ENCODE measurements around the gene PFKFB1.
"Not testable (repeated sequence)": the region's sequence is repeated elsewhere in the genome, so short reads cannot be mapped to it uniquely, and the experiment has no call there.

The PFKFB1 gene

GRCh38 chrX:54992911-54993622 lies 921 bp downstream of the PFKFB1 start:
- DNase-seq, result no peak

- DNase-seq, result no peak
Observed at GRCh38 chrX:54991706-54992105, 2.3 kb downstream of the PFKFB1 start.

- DNase-seq, result not testable (repeated sequence)
Observed at GRCh38 chrX:54983306-54983705, 10.7 kb downstream of the PFKFB1 start.

GRCh38 chrX:54980334-54980733 lies 13.7 kb downstream of the PFKFB1 start:
- no peak for DNase-seq

- DNase-seq, result no peak
Observed at GRCh38 chrX:54979432-54979831, 14.6 kb downstream of the PFKFB1 start.

- DNase-seq, result no peak
Observed at GRCh38 chrX:54978448-54978847, 15.5 kb downstream of the PFKFB1 start.

- no peak for DNase-seq
Observed at GRCh38 chrX:54977387-54977786, 16.6 kb downstream of the PFKFB1 start.

- no peak for DNase-seq
Observed at GRCh38 chrX:54964766-54965497, 29.1 kb downstream of the PFKFB1 start.

GRCh38 chrX:54961750-54962149 lies 32.2 kb downstream of the PFKFB1 start:
- no peak for DNase-seq

GRCh38 chrX:54950730-54951375 lies 43.1 kb downstream of the PFKFB1 start:
- DNase-seq, result no peak

GRCh38 chrX:54945224-54945623 lies 48.8 kb downstream of the PFKFB1 start:
- no peak for DNase-seq

- no peak for DNase-seq
Observed at GRCh38 chrX:54944816-54945215, 49.2 kb downstream of the PFKFB1 start.

GRCh38 chrX:54937416-54937815 lies 56.6 kb downstream of the PFKFB1 start:
- DNase-seq, result no peak

- no peak for DNase-seq
Observed at GRCh38 chrX:54935306-54935705, 58.7 kb downstream of the PFKFB1 start.

GRCh38 chrX:54934890-54935289 lies 59.1 kb downstream of the PFKFB1 start:
- no peak for DNase-seq

- DNase-seq, result no peak
Observed at GRCh38 chrX:54934058-54934457, 59.9 kb downstream of the PFKFB1 start.

- no peak for DNase-seq
Observed at GRCh38 chrX:54933150-54933826, 60.7 kb downstream of the PFKFB1 start.

GRCh38 chrX:54931107-54931506 lies 62.9 kb downstream of the PFKFB1 start:
- no peak for DNase-seq

- DNase-seq, result no peak
Observed at GRCh38 chrX:54930291-54931049, 63.5 kb downstream of the PFKFB1 start.

- no peak for DNase-seq
Observed at GRCh38 chrX:54928876-54929275, 65.1 kb downstream of the PFKFB1 start.

- no peak for DNase-seq
Observed at GRCh38 chrX:54926978-54927377, 67.0 kb downstream of the PFKFB1 start.

- no peak for DNase-seq
Observed at GRCh38 chrX:54923376-54923775, 70.6 kb downstream of the PFKFB1 start.

- DNase-seq, result no peak
Observed at GRCh38 chrX:54922547-54922946, 71.4 kb downstream of the PFKFB1 start.

Measured in AML-193 (cell line).